GM19463 (cell line): ENCODE data around the gene TBCD.

Experiments used
- ATAC-seq: cut with Tn5 transposase; IDR thresholded peaks from one replicate; pipeline ENCODE4 v1.9.1; 2021; ENCODE audit warnings: mild to moderate bottlenecking, moderate library complexity; ENCODE audit not compliant: unreplicated experiment

TBCD gene

GRCh38 chr17:82808006-82808405 is 56.1 kb downstream of the TBCD start:
- no peak for ATAC-seq

- no peak for ATAC-seq
Observed at GRCh38 chr17:82808921-82809905, 57.3 kb downstream of the TBCD start.

GRCh38 chr17:82810644-82811430 is 59.0 kb downstream of the TBCD start:
- no peak for ATAC-seq

GRCh38 chr17:82812058-82812457 is 60.2 kb downstream of the TBCD start:
- ATAC-seq = no peak

GRCh38 chr17:82812601-82813000 is 60.7 kb downstream of the TBCD start:
- ATAC-seq = no peak

- ATAC-seq = no peak
Observed at GRCh38 chr17:82813299-82814051, 61.6 kb downstream of the TBCD start.

GRCh38 chr17:82814834-82815233 is 63.0 kb downstream of the TBCD start:
- no peak for ATAC-seq

- ATAC-seq = no peak
Observed at GRCh38 chr17:82815354-82815753, 63.5 kb downstream of the TBCD start.

GRCh38 chr17:82815790-82816305 is 64.0 kb downstream of the TBCD start:
- ATAC-seq = no peak

- ATAC-seq = no peak
Observed at GRCh38 chr17:82816358-82816757, 64.5 kb downstream of the TBCD start.

GRCh38 chr17:82817947-82818346 is 66.1 kb downstream of the TBCD start:
- no peak for ATAC-seq

- ATAC-seq = no peak
Observed at GRCh38 chr17:82820278-82821251, 68.7 kb downstream of the TBCD start.

GRCh38 chr17:82821554-82821953 is 69.7 kb downstream of the TBCD start:
- no peak for ATAC-seq

GRCh38 chr17:82822281-82822680 is 70.4 kb downstream of the TBCD start:
- ATAC-seq = no peak

- no peak for ATAC-seq
Observed at GRCh38 chr17:82823004-82823403, 71.1 kb downstream of the TBCD start.

- no peak for ATAC-seq
Observed at GRCh38 chr17:82825540-82826124, 73.8 kb downstream of the TBCD start.

GRCh38 chr17:82826211-82826610 is 74.3 kb downstream of the TBCD start:
- ATAC-seq = no peak

- ATAC-seq = no peak
Observed at GRCh38 chr17:82826956-82827355, 75.1 kb downstream of the TBCD start.

GRCh38 chr17:82828875-82829487 is 77.1 kb downstream of the TBCD start:
- ATAC-seq = no peak
